ENCODE data around the gene DIPK1C. TPM values are rescaled to one million over a fixed set of nuclear protein-coding genes. Genes with fewer than 3 reads are reported as not detected.

The DIPK1C gene
- total and polyA plus RNA-seq, 2 experiments from 2014 or later, result 0.07 TPM; not detected in 1

Other genes starting within 250 kb of the DIPK1C start
- gene CYB5A, start 165.3 kb downstream of the DIPK1C start, total RNA-seq (2014; rRNA removed; shearing (Covaris generic)), result 122 and 136 TPM in 2 replicates
- gene CYB5A, start 165.3 kb downstream of the DIPK1C start, polyA plus RNA-seq (2016; fragmentation: Nextera tagmentation; extraction: Ambion mirVana), result 274 and 283 TPM in 2 replicates
- not detected in 2 replicates for gene C18orf63, start 141.5 kb downstream of the DIPK1C start, total RNA-seq (2014; rRNA removed; shearing (Covaris generic))
- gene C18orf63, start 141.5 kb downstream of the DIPK1C start, polyA plus RNA-seq (2016; fragmentation: Nextera tagmentation; extraction: Ambion mirVana), result not detected in 2 replicates
- 172 and 175 TPM in 2 replicates for gene CNDP2, start 39.1 kb upstream of the DIPK1C start, total RNA-seq (2014; rRNA removed; shearing (Covaris generic))
- 116 and 117 TPM in 2 replicates for gene CNDP2, start 39.1 kb upstream of the DIPK1C start, polyA plus RNA-seq (2016; fragmentation: Nextera tagmentation; extraction: Ambion mirVana)
- 0.03 TPM in 1 of 2 replicates, not detected in the other for gene CNDP1, start 77.2 kb upstream of the DIPK1C start, total RNA-seq (2014; rRNA removed; shearing (Covaris generic))
- 0.11 TPM in 1 of 2 replicates, not detected in the other for gene CNDP1, start 77.2 kb upstream of the DIPK1C start, polyA plus RNA-seq (2016; fragmentation: Nextera tagmentation; extraction: Ambion mirVana)
- 8.5 and 10.4 TPM in 2 replicates for gene ZNF407, start 140.6 kb upstream of the DIPK1C start, total RNA-seq (2014; rRNA removed; shearing (Covaris generic))
- gene ZNF407, start 140.6 kb upstream of the DIPK1C start, polyA plus RNA-seq (2016; fragmentation: Nextera tagmentation; extraction: Ambion mirVana), result 2.1 and 2.6 TPM in 2 replicates